Caki2 (cell line): ENCODE results near the gene FZD1. TPM values are rescaled to one million over a fixed set of nuclear protein-coding genes. Genes with fewer than 3 reads are reported as not detected.

ENCODE experiments used
- DNase-seq: peaks from one replicate; pipeline ENCODE4 v3.0.0-alpha.2; 2015; ENCODE audit warnings: low read depth
- in situ Hi-C: cut with HindIII; loops from 2 replicates; pipeline ENCODE4 v1.10.0; 2016; ENCODE audit warnings: low sequenced_read_pairs, low pct_unique_long_range_greater_than_20kb, mixed read lengths
- total RNA-seq: library from RNA; depleted of rRNA; stranded (reverse); fragments of >200 nt; shearing (Covaris generic); gene quantifications from 2 replicates; pipeline ENCODE4 v1.2.3, GENCODE V29; 2014; ENCODE audit warnings: low replicate concordance

Gene FZD1
- total RNA-seq, 1 experiment from 2014 or later, result 5.2 TPM

GRCh38 chr7:91251877-91252276 is 12.4 kb upstream of the FZD1 start:
- no peak for DNase-seq
- in situ Hi-C loops, result no loop called here

- no peak for DNase-seq
Measured at GRCh38 chr7:91263384-91264045, 718 bp upstream of the FZD1 start.

GRCh38 chr7:91264924-91265681 is 870 bp downstream of the FZD1 start:
- peak; percentile 62 for DNase-seq
- in situ Hi-C loops, result no loop called here

More at GRCh38 chr7:91263384-91264045, 718 bp upstream of the FZD1 start:
- in situ Hi-C loops, result no loop called here

- in situ Hi-C loops, result no loop called here
- DNase-seq, result no peak
Measured at GRCh38 chr7:91265693-91266066, 1.4 kb downstream of the FZD1 start.

GRCh38 chr7:91266067-91266688 is 1.9 kb downstream of the FZD1 start:
- in situ Hi-C loops, result no loop called here
- no peak for DNase-seq

GRCh38 chr7:91266689-91267090 is 2.5 kb downstream of the FZD1 start:
- in situ Hi-C loops, result no loop called here

GRCh38 chr7:91267171-91267955 is 3.1 kb downstream of the FZD1 start:
- no peak for DNase-seq
- in situ Hi-C loops, result no loop called here

More at GRCh38 chr7:91266689-91267090, 2.5 kb downstream of the FZD1 start:
- DNase-seq, result no peak

GRCh38 chr7:91270372-91270771 is 6.1 kb downstream of the FZD1 start:
- no peak for DNase-seq
- in situ Hi-C loops, result no loop called here

GRCh38 chr7:91276909-91277308 is 12.7 kb downstream of the FZD1 start:
- DNase-seq, result no peak
- in situ Hi-C loops, result no loop called here

GRCh38 chr7:91280185-91280584 is 16.0 kb downstream of the FZD1 start:
- no peak for DNase-seq
- in situ Hi-C loops, result no loop called here

- DNase-seq, result no peak
- in situ Hi-C loops, result no loop called here
Measured at GRCh38 chr7:91280604-91281003, 16.4 kb downstream of the FZD1 start.

- in situ Hi-C loops, result no loop called here
- DNase-seq, result no peak
Measured at GRCh38 chr7:91285696-91286355, 21.6 kb downstream of the FZD1 start.

GRCh38 chr7:91286432-91286831 is 22.2 kb downstream of the FZD1 start:
- in situ Hi-C loops, result no loop called here
- DNase-seq, result no peak

GRCh38 chr7:91287371-91288084 is 23.3 kb downstream of the FZD1 start:
- no peak for DNase-seq
- in situ Hi-C loops, result no loop called here

- in situ Hi-C loops, result no loop called here
- no peak for DNase-seq
Measured at GRCh38 chr7:91288208-91288824, 24.1 kb downstream of the FZD1 start.

- DNase-seq, result no peak
- in situ Hi-C loops, result no loop called here
Measured at GRCh38 chr7:91289633-91290254, 25.5 kb downstream of the FZD1 start.

GRCh38 chr7:91291302-91291701 is 27.1 kb downstream of the FZD1 start:
- DNase-seq, result no peak
- in situ Hi-C loops, result no loop called here
